Left lung (tissue), 10 donors: ENCODE measurements around the gene RAET1G. TPM values are rescaled to one million over a fixed set of nuclear protein-coding genes. Genes with fewer than 3 reads are reported as not detected.
"Not testable (repeated sequence)": the region's sequence is repeated elsewhere in the genome, so short reads cannot be mapped to it uniquely, and the experiment has no call there.

Source experiments
- ATAC-seq: fragments of 200-7000 bp; cut with Tn5 transposase; one replicate; pipeline ENCODE4 v1.9.1; 2020; ENCODE audit warnings: moderate library complexity
- DNase-seq, 4 donors: peaks; one replicate each; pipeline ENCODE4 v3.0.0-alpha.2; 2013 to 2020
- H3K27ac ChIP-seq, 2 donors: fragments of 200-600 bp; sonication (generic) in 1 of 2; one replicate each; pipeline versions ENCODE4 v1.5.0 to v1.8.0; 2020 to 2021
- H3K27me3 ChIP-seq, 2 donors: fragments of 200-600 bp; sonication (generic) in 1 of 2; one replicate each; pipeline versions ENCODE4 v1.5.0 to v1.8.0; 2020 to 2021
- H3K36me3 ChIP-seq, 2 donors: fragments of 200-600 bp; sonication (generic) in 1 of 2; one replicate each; pipeline versions ENCODE4 v1.5.0 to v1.8.0; 2020 to 2021
- H3K4me1 ChIP-seq, 2 donors: fragments of 200-600 bp; one replicate each; pipeline ENCODE4 v1.8.0; 2021
- H3K4me3 ChIP-seq, 2 donors: fragments of 200-600 bp; sonication (generic) in 1 of 2; one replicate each; pipeline versions ENCODE4 v1.5.0 to v1.8.0; 2020 to 2021; ENCODE audit warnings: mild to moderate bottlenecking in 1 of 2
- H3K9me3 ChIP-seq, 2 donors: fragments of 200-600 bp; sonication (generic) in 1 of 2; one replicate each; pipeline versions ENCODE4 v1.5.0 to v1.8.0; 2020 to 2021
- CTCF ChIP-seq, 2 donors: fragments of 200-600 bp; sonication (generic) in 1 of 2; IDR thresholded peaks; one replicate each; pipeline versions ENCODE4 v1.5.0 to v1.8.0; 2021; ENCODE audit warnings: antibody characterized with exemption in 2 of 2
- intact Hi-C, 2 donors: fragments of 100-400 bp; cut with DNase I; formaldehyde crosslinking; loops; one replicate each; pipeline versions ENCODE4 v1.11.2 to v1.14.2; 2022
- polyA plus RNA-seq, 6 donors: library from polyadenylated mRNA; unstranded; fragments of 120-200 nt; gene quantifications; one replicate each; pipeline ENCODE4 v1.2.1, GENCODE V29; 2013; ENCODE audit not compliant: insufficient read length in 6 of 6
- total RNA-seq, 2 donors: library from RNA; stranded (reverse); fragmentation: NEBNext Ultra II Directional; extraction: Animal tissue kit (Norgen Biotek cat#: 25700); gene quantifications; one replicate each; pipeline ENCODE4 v1.2.1, GENCODE V29; 2021
- donor health status: DM: no; HTN: yes; CAD: no.
- donor health status: DM: no; HTN: no; CAD: no.

Gene RAET1G
- total and polyA plus RNA-seq, 8 donors, result 0.76 to 2.8 (median 1.6) TPM

DNA sequence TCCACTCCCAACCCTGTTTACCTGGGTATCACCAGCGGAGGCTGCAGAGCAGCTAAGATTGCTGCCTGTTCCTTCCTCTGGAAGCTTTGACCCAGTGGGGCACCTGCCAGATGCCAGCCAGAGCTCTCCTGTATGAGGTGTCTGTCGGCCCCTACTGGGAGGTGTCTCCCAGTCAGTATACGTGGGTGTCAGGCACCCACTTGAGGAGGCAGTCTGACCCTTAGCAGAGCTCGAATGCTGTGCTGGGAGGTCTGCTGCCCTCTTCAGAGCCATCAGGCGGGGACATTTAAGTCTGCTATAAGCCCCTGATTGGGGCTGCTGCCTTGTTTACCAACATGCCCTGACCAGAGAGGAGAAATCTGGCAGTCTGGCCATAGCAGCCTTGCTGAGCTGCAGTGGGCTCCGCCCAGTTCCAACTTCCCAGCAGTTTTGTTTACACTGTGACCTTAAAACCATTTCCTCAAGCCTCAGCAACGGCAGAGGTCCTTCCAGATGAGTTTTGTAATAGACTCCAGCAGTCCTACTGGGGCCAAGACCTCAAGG lies 27.8 kb downstream of the RAET1G start:
- peak in 3 of 4 donors; percentile 41 to 88 (median 75) for DNase-seq
- Histone ChIP-seq H3K4me3 (no peak overlapping the region), H3K9me3 (no peaks in the 10 kb centered on the region), H3K27me3 (no peaks in the 10 kb centered on the region), H3K4me1 (peaks cover 12 to 33% of the 10 kb centered on the region in 2 donors), H3K36me3 (no peaks in the 10 kb centered on the region), H3K27ac (peak overlapping the region; percentile 65 to 78)
- peak; percentile 88 for ATAC-seq
- intact Hi-C loops, result no loop called here
- no peak for TF ChIP-seq CTCF (IDR thresholded peaks at IDR 0.05)

DNA sequence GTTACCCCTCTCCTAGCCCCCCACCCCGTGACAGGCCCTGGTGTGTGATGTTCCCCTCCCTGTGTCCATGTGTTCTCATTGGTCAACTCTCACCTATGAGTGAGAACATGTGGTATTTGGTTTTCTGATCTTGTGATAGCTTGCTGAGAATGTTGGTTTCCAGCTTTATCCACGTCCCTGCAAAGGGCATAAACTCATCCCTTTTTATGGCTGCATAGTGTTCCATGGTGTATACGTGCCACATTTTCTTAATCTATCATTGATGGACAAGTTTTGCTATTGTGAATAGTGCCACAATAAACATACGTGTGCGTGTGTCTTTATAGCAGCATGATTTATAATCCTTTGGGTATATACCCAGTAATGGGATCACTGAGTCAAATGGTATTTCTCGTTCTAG lies 31.1 kb downstream of the RAET1G start:
- ATAC-seq, H3K9me3 ChIP-seq, intact Hi-C loops, H3K27ac ChIP-seq, H3K36me3 ChIP-seq, H3K27me3 ChIP-seq, H3K4me3 ChIP-seq, DNase-seq: not testable (repeated sequence)
- peaks cover 12 to 23% of the 10 kb centered on the region in 2 donors for H3K4me1 ChIP-seq

GRCh38 chr6:149891259-149891658 lies 31.7 kb downstream of the RAET1G start:
- H3K36me3 ChIP-seq, result no peaks in the 10 kb centered on the region
- no peak for DNase-seq
- no peaks in the 10 kb centered on the region for H3K9me3 ChIP-seq
- H3K4me1 ChIP-seq, result peaks cover 12 to 18% of the 10 kb centered on the region in 2 donors
- intact Hi-C loops, result no loop called here
- no peaks in the 10 kb centered on the region for H3K27me3 ChIP-seq
- H3K27ac ChIP-seq, result no peak overlapping the region
- no peak overlapping the region for H3K4me3 ChIP-seq
- ATAC-seq, result no peak
- TF ChIP-seq CTCF (IDR thresholded peaks at IDR 0.05), result no peak

- Histone ChIP-seq H3K27ac (no peak overlapping the region), H3K4me1 (peaks cover 9 to 12% of the 10 kb centered on the region in 2 donors), H3K27me3 (no peaks in the 10 kb centered on the region), H3K9me3 (no peaks in the 10 kb centered on the region), H3K36me3 (no peaks in the 10 kb centered on the region), H3K4me3 (no peak overlapping the region)
- ATAC-seq, result peak; percentile 37
- no peak for DNase-seq
- no peak for TF ChIP-seq CTCF (IDR thresholded peaks at IDR 0.05)
- intact Hi-C loops, result no loop called here
Measured at GRCh38 chr6:149890629-149891045, 32.3 kb downstream of the RAET1G start.

DNA sequence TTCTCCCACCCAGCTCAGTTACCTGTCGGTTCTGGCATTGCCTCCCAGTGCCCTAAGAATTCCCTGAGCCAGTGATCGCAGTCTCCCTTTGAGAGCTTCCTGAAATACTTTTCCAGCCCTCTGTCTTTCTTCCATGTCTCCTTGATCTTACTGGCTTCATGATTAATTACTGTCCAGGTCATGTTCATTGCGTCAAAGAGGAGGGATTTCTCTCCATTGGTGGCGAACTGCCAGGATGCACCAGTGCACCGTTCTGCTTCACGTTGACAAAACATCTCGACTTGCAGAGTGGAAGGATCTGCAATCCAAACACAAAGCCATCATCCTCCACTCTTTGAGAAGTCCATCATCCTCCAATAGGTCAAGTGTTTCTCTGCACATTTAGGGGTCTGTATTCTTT lies 33.6 kb downstream of the RAET1G start:
- Histone ChIP-seq H3K27ac (no peak overlapping the region), H3K36me3 (no peaks in the 10 kb centered on the region), H3K4me3 (no peak overlapping the region), H3K27me3 (no peaks in the 10 kb centered on the region), H3K9me3 (no peaks in the 10 kb centered on the region), H3K4me1 (no peaks in the 10 kb centered on the region)
- TF ChIP-seq CTCF (IDR thresholded peaks at IDR 0.05), result no peak
- ATAC-seq (no peak), DNase-seq (no peak)
- intact Hi-C loops, result no loop called here

DNA sequence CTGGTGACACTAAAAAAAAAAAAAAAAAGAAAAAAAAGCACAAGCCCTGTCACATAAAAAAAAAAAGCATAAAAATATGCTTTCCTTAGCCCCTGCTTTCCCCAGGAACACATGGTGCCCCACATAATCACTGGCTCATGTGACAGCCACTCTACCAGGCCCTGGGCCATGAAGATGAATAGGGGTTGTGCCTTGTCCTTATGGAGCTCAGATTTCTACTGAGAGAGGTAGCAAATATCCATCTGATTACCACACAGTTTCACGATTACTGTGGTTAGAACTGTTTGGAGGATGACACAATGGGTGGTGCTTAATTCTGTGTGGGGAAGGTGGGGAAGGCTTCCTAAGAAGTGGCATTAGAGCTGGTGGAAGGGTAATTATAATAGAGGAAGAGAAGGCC lies 34.3 kb downstream of the RAET1G start:
- no peaks in the 10 kb centered on the region for H3K27me3 ChIP-seq
- no peaks in the 10 kb centered on the region for H3K9me3 ChIP-seq
- DNase-seq, result no peak
- TF ChIP-seq CTCF (IDR thresholded peaks at IDR 0.05), result no peak
- intact Hi-C loops, result no loop called here
- peaks cover 0 to 4% of the 10 kb centered on the region in 2 donors for H3K4me1 ChIP-seq
- H3K4me3 ChIP-seq, result no peak overlapping the region
- no peak for ATAC-seq
- H3K36me3 ChIP-seq, result no peaks in the 10 kb centered on the region
- no peak overlapping the region for H3K27ac ChIP-seq
